HepG2 (cell line): ENCODE measurements around the gene ASXL1. TPM values are rescaled to one million over a fixed set of nuclear protein-coding genes. Genes with fewer than 3 reads are reported as not detected.

Experiments
- CHCHD3 ChIP-seq: sonication (generic); formaldehyde crosslinking; IDR thresholded peaks from 2 replicates; pipeline ENCODE4 v1.8.0; 2022; ENCODE audit warnings: mild to moderate bottlenecking, missing genetic modification reagents, moderate library complexity
- CHD2 ChIP-seq: IDR thresholded peaks from 2 replicates; pipeline ENCODE4 v1.6.1; 2011; ENCODE audit warnings: low read depth, low read length, improper control_type of control experiment
- CREBL2 ChIP-seq: sonication (generic); formaldehyde crosslinking; IDR thresholded peaks from 2 replicates; pipeline ENCODE4 v1.8.1; 2023; ENCODE audit warnings: missing genetic modification reagents, mild to moderate bottlenecking, borderline replicate concordance
- ELK4 ChIP-seq: sonication (generic); formaldehyde crosslinking; IDR thresholded peaks from 2 replicates; pipeline ENCODE4 v1.9.0; 2021; ENCODE audit warnings: missing genetic modification reagents, borderline replicate concordance
- HNF4A ChIP-seq: sonication (generic); formaldehyde crosslinking; IDR thresholded peaks from 2 replicates; pipeline ENCODE4 v1.4.0; 2020; ENCODE audit warnings: missing genetic modification reagents
- HNRNPK ChIP-seq: fragments of 200-400 bp; formaldehyde crosslinking; IDR thresholded peaks from 2 replicates; pipeline ENCODE4 v1.6.1; 2018; ENCODE audit warnings: low read length, low read depth, moderate library complexity, mild to moderate bottlenecking; ENCODE audit not compliant: poor library complexity, severe bottlenecking
- IKZF1 ChIP-seq: fragments of 450-650 bp; IDR thresholded peaks from 2 replicates; pipeline ENCODE4 v1.7.1; 2016
- KDM3A ChIP-seq: IDR thresholded peaks from 2 replicates; pipeline ENCODE4 v1.6.1; 2018; ENCODE audit warnings: low read depth, missing compliant biosample characterization
- KDM6A ChIP-seq: IDR thresholded peaks from 2 replicates; pipeline ENCODE4 v1.6.1; 2016; ENCODE audit warnings: low read depth
- MXD4 ChIP-seq: IDR thresholded peaks from 2 replicates; pipeline ENCODE4 v1.6.1; 2016; ENCODE audit warnings: mild to moderate bottlenecking, missing biosample characterization, missing genetic modification reagents
- RFXAP ChIP-seq: sonication (generic); formaldehyde crosslinking; IDR thresholded peaks from 2 replicates; pipeline ENCODE4 v1.4.0; 2020; ENCODE audit warnings: missing genetic modification reagents, borderline replicate concordance
- TCF7L2 ChIP-seq: IDR thresholded peaks from 2 replicates; pipeline ENCODE4 v1.6.1; 2011; ENCODE audit warnings: mild to moderate bottlenecking, low read depth, low read length, moderate library complexity
- THAP11 ChIP-seq: IDR thresholded peaks from 2 replicates; pipeline ENCODE4 v1.6.1; 2016; ENCODE audit warnings: missing biosample characterization, missing genetic modification reagents
- ZNF326 ChIP-seq: sonication (generic); formaldehyde crosslinking; IDR thresholded peaks from 2 replicates; pipeline ENCODE4 v1.4.0; 2020; ENCODE audit warnings: missing genetic modification reagents, borderline replicate concordance
- ZNF331 ChIP-seq: sonication (generic); formaldehyde crosslinking; IDR thresholded peaks from 2 replicates; pipeline ENCODE4 v1.4.0; 2020; ENCODE audit warnings: missing genetic modification reagents
- ZNF337 ChIP-seq: sonication (generic); formaldehyde crosslinking; IDR thresholded peaks from 2 replicates; pipeline ENCODE4 v1.5.1; 2020; ENCODE audit warnings: missing genetic modification reagents, low read depth, mild to moderate bottlenecking, borderline replicate concordance
- ZNF546 ChIP-seq: sonication (generic); formaldehyde crosslinking; conservative IDR thresholded peaks from 2 replicates; pipeline ENCODE4 v1.8.1; 2023; ENCODE audit warnings: mild to moderate bottlenecking, missing genetic modification reagents
- ZNF550 ChIP-seq: sonication (generic); formaldehyde crosslinking; IDR thresholded peaks from 2 replicates; pipeline ENCODE4 v1.4.0; 2020; ENCODE audit warnings: mild to moderate bottlenecking, missing genetic modification reagents, borderline replicate concordance
- ZNF75D ChIP-seq: sonication (generic); formaldehyde crosslinking; IDR thresholded peaks from 2 replicates; pipeline ENCODE4 v1.8.1; 2023; ENCODE audit warnings: missing genetic modification reagents, mild to moderate bottlenecking, borderline replicate concordance
- ZNF772 ChIP-seq: sonication (generic); formaldehyde crosslinking; IDR thresholded peaks from 2 replicates; pipeline ENCODE4 v1.5.0; 2020; ENCODE audit warnings: mild to moderate bottlenecking, missing genetic modification reagents
- ZNF780A ChIP-seq: sonication (generic); formaldehyde crosslinking; IDR thresholded peaks from 2 replicates; pipeline ENCODE4 v1.8.0; 2022; ENCODE audit warnings: mild to moderate bottlenecking, missing genetic modification reagents, moderate library complexity
- polyA plus RNA-seq, 8 experiments: library from polyadenylated mRNA; depleted of rRNA in 3 of 8; stranded (reverse) in 7 of 8; unstranded in 1 of 8; fragments of >200 nt; fragmentation: Illumina TruSeq in 4 of 8; extraction: Trizol in 4 of 8; gene quantifications; 2 replicates each; pipeline versions ENCODE4 v1.2.1 to v1.2.3, GENCODE V29; 2011 to 2016; ENCODE audit warnings: low read depth in 4 of 8, missing spikeins in 1 of 8, mixed read lengths in 1 of 8; ENCODE audit not compliant: insufficient read depth in 1 of 8
- total RNA-seq, 5 experiments: library from RNA; depleted of rRNA; stranded (reverse); fragments of >200 nt; fragmentation: Illumina TruSeq; extraction: Trizol; gene quantifications; 2 replicates each; pipeline ENCODE4 v1.2.3, GENCODE V29; 2016; ENCODE audit warnings: low read depth in 1 of 5
- TF ChIP-seq, protein P1 (sequence below): IDR thresholded peaks from 2 replicates; pipeline ENCODE4 v1.6.1; 2016
- TF ChIP-seq, protein P2 (sequence below): sonication (generic); formaldehyde crosslinking; IDR thresholded peaks from 2 replicates; pipeline ENCODE4 v1.4.0; 2020; ENCODE audit warnings: low read depth, missing genetic modification reagents

ASXL1 gene
- total and polyA plus RNA-seq, 2 of the 13 experiments (the other 11 are each of a cell fraction or from before 2014, with no cell fraction given), result 62.1 to 74.8 TPM

DNA sequence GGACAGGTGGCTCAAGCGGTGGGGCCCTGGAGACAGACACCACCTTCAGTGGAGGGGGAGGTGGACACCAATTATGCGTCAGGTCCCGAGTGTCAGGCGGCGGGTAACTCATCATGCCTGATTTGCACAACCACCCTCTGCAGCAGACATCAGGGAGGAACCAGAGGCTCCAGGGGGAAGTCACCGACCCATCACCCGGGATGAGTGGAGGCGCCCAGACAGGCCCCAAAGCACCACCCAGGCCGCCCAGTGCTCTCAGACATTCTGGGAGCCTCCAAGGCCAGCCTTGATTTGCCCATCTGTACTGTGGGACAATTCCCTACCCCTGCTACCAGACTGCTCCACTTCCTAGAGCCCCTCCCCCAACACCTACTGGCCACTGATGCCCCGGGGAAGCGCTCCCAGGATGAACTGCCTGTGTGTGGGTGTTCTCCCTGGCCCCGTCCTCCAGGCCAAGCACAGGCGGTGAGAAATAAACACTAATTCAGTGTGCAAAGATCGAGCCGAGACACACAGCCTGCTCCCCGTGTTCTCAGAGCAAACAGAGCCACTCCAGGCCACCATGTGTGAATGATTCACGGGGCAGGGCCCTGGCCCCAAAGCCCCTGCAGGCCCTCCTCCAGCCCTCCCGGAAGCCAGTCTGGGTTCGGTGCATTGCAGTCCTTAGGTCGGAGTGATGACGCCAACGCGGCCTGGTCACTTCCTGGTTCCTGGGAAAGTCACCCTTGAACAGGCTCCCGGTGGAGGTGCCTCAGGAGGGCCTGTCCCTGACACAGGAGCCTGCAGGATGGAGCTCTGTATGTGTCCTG lies 107.2 kb downstream of the ASXL1 start (continued):
- TF ChIP-seq HNF4A (peak; percentile 88), ZNF337 (no peak), CHCHD3 (CRISPR knock-in tag) (0 out of 2 replicates have a peak, but pooled peaks have one; percentile 30), ZNF546 (no peak), IKZF1 (no peak), ZNF772 (CRISPR knock-in tag) (peak; percentile 98), ZNF550 (CRISPR knock-in tag) (0 out of 2 replicates have a peak, but pooled peaks have one; percentile 12), MXD4 (peak; percentile 75), CREBL2 (CRISPR knock-in tag) (no peak; the same call in 1 of the 2 replicates), RFXAP (CRISPR knock-in tag) (0 out of 2 replicates have a peak, but pooled peaks have one; percentile 24), ZNF326 (CRISPR knock-in tag) (no peak), ZNF75D (CRISPR knock-in tag) (no peak), TCF7L2 (no peak), HNRNPK (no peak), KDM3A (CRISPR knock-in tag) (peak; percentile 94), CHD2 (peak; percentile 16), ZNF331 (CRISPR knock-in tag) (peak; percentile 92), KDM6A (peak; percentile 58), ZNF780A (no peak), THAP11 (CRISPR knock-in tag) (peak; percentile 87), ELK4 (CRISPR knock-in tag) (no peak)
- TF ChIP-seq, protein P1, sequence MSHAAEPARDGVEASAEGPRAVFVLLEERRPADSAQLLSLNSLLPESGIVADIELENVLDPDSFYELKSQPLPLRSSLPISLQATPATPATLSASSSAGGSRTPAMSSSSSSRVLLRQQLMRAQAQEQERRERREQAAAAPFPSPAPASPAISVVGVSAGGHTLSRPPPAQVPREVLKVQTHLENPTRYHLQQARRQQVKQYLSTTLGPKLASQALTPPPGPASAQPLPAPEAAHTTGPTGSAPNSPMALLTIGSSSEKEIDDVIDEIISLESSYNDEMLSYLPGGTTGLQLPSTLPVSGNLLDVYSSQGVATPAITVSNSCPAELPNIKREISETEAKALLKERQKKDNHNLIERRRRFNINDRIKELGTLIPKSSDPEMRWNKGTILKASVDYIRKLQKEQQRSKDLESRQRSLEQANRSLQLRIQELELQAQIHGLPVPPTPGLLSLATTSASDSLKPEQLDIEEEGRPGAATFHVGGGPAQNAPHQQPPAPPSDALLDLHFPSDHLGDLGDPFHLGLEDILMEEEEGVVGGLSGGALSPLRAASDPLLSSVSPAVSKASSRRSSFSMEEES, result peak; percentile 73
- TF ChIP-seq, protein P2, sequence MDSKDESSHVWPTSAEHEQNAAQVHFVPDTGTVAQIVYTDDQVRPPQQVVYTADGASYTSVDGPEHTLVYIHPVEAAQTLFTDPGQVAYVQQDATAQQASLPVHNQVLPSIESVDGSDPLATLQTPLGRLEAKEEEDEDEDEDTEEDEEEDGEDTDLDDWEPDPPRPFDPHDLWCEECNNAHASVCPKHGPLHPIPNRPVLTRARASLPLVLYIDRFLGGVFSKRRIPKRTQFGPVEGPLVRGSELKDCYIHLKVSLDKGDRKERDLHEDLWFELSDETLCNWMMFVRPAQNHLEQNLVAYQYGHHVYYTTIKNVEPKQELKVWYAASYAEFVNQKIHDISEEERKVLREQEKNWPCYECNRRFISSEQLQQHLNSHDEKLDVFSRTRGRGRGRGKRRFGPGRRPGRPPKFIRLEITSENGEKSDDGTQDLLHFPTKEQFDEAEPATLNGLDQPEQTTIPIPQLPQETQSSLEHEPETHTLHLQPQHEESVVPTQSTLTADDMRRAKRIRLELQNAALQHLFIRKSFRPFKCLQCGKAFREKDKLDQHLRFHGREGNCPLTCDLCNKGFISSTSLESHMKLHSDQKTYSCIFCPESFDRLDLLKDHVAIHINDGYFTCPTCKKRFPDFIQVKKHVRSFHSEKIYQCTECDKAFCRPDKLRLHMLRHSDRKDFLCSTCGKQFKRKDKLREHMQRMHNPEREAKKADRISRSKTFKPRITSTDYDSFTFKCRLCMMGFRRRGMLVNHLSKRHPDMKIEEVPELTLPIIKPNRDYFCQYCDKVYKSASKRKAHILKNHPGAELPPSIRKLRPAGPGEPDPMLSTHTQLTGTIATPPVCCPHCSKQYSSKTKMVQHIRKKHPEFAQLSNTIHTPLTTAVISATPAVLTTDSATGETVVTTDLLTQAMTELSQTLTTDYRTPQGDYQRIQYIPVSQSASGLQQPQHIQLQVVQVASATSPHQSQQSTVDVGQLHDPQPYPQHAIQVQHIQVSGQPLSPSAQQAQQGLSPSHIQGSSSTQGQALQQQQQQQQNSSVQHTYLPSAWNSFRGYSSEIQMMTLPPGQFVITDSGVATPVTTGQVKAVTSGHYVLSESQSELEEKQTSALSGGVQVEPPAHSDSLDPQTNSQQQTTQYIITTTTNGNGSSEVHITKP (CRISPR knock-in tag), result peak; percentile 90; the same call in 1 of the 2 replicates
